HepG2 (cell line): Measurements from ENCODE around the gene SCAPER. TPM values are rescaled to one million over a fixed set of nuclear protein-coding genes. Genes with fewer than 3 reads are reported as not detected.
A peak's percentile ranks its signal among the peaks of the same experiment; 100 is the strongest.

Experiments used
- CC2D1A ChIP-seq: sonication (generic); formaldehyde crosslinking; IDR thresholded peaks from 2 replicates; pipeline ENCODE4 v1.8.1; 2023; ENCODE audit warnings: mild to moderate bottlenecking, missing genetic modification reagents
- GTF2F1 ChIP-seq: fragments of 150-350 bp; IDR thresholded peaks from 2 replicates; pipeline ENCODE4 v1.6.1; 2014; ENCODE audit warnings: low read length
- GZF1 ChIP-seq: sonication (generic); formaldehyde crosslinking; IDR thresholded peaks from 2 replicates; pipeline ENCODE4 v1.5.1; 2020; ENCODE audit warnings: mild to moderate bottlenecking, missing genetic modification reagents
- KDM5B ChIP-seq: sonication (generic); formaldehyde crosslinking; IDR thresholded peaks from 2 replicates; pipeline ENCODE4 v1.4.0; 2020; ENCODE audit warnings: missing genetic modification reagents, mild to moderate bottlenecking, borderline replicate concordance
- KLF15 ChIP-seq: sonication (generic); formaldehyde crosslinking; IDR thresholded peaks from 2 replicates; pipeline ENCODE4 v1.8.1; 2023; ENCODE audit warnings: borderline replicate concordance, mild to moderate bottlenecking, inconsistent platforms, missing genetic modification reagents, mixed read lengths
- NFKB2 ChIP-seq: sonication (generic); formaldehyde crosslinking; IDR thresholded peaks from 2 replicates; pipeline ENCODE4 v1.4.0; 2020; ENCODE audit warnings: missing genetic modification reagents, borderline replicate concordance
- PAX8 ChIP-seq: sonication (generic); formaldehyde crosslinking; IDR thresholded peaks from 2 replicates; pipeline ENCODE4 v1.8.0; 2022; ENCODE audit warnings: mild to moderate bottlenecking, missing genetic modification reagents, borderline replicate concordance
- REPIN1 ChIP-seq: sonication (generic); formaldehyde crosslinking; IDR thresholded peaks from 2 replicates; pipeline ENCODE4 v1.8.0; 2022; ENCODE audit warnings: missing genetic modification reagents, low read depth, mild to moderate bottlenecking, borderline replicate concordance
- RORA ChIP-seq: sonication (generic); formaldehyde crosslinking; IDR thresholded peaks from 2 replicates; pipeline ENCODE4 v1.5.0; 2020; ENCODE audit warnings: mild to moderate bottlenecking, missing genetic modification reagents, moderate library complexity
- SATB2 ChIP-seq: sonication (generic); formaldehyde crosslinking; IDR thresholded peaks from 2 replicates; pipeline ENCODE4 v1.5.0; 2020; ENCODE audit warnings: missing genetic modification reagents
- ZNF225 ChIP-seq: sonication (generic); formaldehyde crosslinking; IDR thresholded peaks from 2 replicates; pipeline ENCODE4 v1.4.0; 2020; ENCODE audit warnings: mild to moderate bottlenecking, missing genetic modification reagents
- ZNF552 ChIP-seq: sonication (generic); formaldehyde crosslinking; IDR thresholded peaks from 2 replicates; pipeline ENCODE4 v1.9.0; 2022; ENCODE audit warnings: missing genetic modification reagents, mild to moderate bottlenecking, borderline replicate concordance
- ZNF672 ChIP-seq: sonication (generic); formaldehyde crosslinking; IDR thresholded peaks from 2 replicates; pipeline ENCODE4 v1.8.1; 2022; ENCODE audit warnings: missing genetic modification reagents
- ZNF749 ChIP-seq: sonication (generic); formaldehyde crosslinking; IDR thresholded peaks from 2 replicates; pipeline ENCODE4 v1.8.0; 2022; ENCODE audit warnings: mild to moderate bottlenecking, missing genetic modification reagents, moderate library complexity, borderline replicate concordance
- ZNF768 ChIP-seq: sonication (generic); formaldehyde crosslinking; IDR thresholded peaks from 2 replicates; pipeline ENCODE4 v1.4.0; 2020; ENCODE audit warnings: missing genetic modification reagents
- ZNF773 ChIP-seq: sonication (generic); formaldehyde crosslinking; IDR thresholded peaks from 2 replicates; pipeline ENCODE4 v1.4.0; 2020; ENCODE audit warnings: missing genetic modification reagents, borderline replicate concordance
- polyA plus RNA-seq, 8 experiments: library from polyadenylated mRNA; depleted of rRNA in 3 of 8; stranded (reverse) in 7 of 8; unstranded in 1 of 8; fragments of >200 nt; fragmentation: Illumina TruSeq in 4 of 8; extraction: Trizol in 4 of 8; gene quantifications; 2 replicates each; pipeline versions ENCODE4 v1.2.1 to v1.2.3, GENCODE V29; 2011 to 2016; ENCODE audit warnings: low read depth in 4 of 8, missing spikeins in 1 of 8, mixed read lengths in 1 of 8; ENCODE audit not compliant: insufficient read depth in 1 of 8
- total RNA-seq, 5 experiments: library from RNA; depleted of rRNA; stranded (reverse); fragments of >200 nt; fragmentation: Illumina TruSeq; extraction: Trizol; gene quantifications; 2 replicates each; pipeline ENCODE4 v1.2.3, GENCODE V29; 2016; ENCODE audit warnings: low read depth in 1 of 5
- TF ChIP-seq, protein P1 (sequence below): sonication (generic); formaldehyde crosslinking; IDR thresholded peaks from 2 replicates; pipeline ENCODE4 v1.8.1; 2023; ENCODE audit warnings: mild to moderate bottlenecking, missing genetic modification reagents
- TF ChIP-seq, protein P2 (sequence below): IDR thresholded peaks from 2 replicates; pipeline ENCODE4 v1.6.1; 2012; ENCODE audit warnings: inconsistent platforms
- TF ChIP-seq, protein P3 (sequence below): sonication (generic); formaldehyde crosslinking; IDR thresholded peaks from 2 replicates; pipeline ENCODE4 v1.5.1; 2020; ENCODE audit warnings: missing genetic modification reagents, mild to moderate bottlenecking, borderline replicate concordance
- TF ChIP-seq, protein P4 (sequence below): sonication (generic); formaldehyde crosslinking; IDR thresholded peaks from 2 replicates; pipeline ENCODE4 v1.8.1; 2022; ENCODE audit warnings: mild to moderate bottlenecking, missing genetic modification reagents
- TF ChIP-seq, protein P5 (sequence below): sonication (generic); formaldehyde crosslinking; IDR thresholded peaks from 2 replicates; pipeline ENCODE4 v1.4.0; 2020; ENCODE audit warnings: missing genetic modification reagents

The SCAPER gene
- total and polyA plus RNA-seq, 2 of the 13 experiments (the other 11 are each of a cell fraction or from before 2014, with no cell fraction given), result 4.3 to 10.5 TPM

DNA sequence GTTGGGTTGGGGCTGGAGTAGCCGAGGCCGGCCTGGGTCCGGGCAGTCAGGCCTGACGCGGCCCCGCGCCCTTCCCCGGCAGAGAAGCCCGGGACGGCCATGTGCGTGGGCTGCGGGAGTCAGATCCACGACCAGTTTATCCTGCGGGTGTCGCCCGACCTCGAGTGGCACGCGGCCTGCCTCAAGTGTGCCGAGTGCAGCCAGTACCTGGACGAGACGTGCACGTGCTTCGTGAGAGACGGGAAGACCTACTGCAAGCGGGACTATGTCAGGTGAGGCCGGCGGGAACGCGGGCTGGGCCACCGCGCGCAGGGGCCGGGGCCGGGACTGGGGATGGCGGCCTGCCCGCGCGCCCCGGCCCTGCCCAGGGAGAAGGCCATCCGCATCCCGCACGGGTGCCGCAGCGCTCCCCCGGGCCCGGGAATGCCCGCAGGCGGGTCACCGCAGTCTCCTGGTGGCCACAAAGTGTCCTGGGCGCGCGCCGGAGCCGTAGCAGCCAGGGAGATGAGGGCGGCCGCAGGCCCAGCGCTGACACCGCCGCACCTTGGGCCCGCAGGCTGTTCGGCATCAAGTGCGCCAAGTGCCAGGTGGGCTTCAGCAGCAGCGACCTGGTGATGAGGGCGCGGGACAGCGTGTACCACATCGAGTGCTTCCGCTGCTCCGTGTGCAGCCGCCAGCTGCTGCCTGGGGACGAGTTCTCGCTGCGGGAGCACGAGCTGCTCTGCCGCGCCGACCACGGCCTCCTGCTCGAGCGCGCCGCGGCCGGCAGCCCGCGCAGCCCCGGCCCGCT is 567.2 kb downstream of the SCAPER start (continued):
- TF ChIP-seq REPIN1 (CRISPR knock-in tag) (peak; percentile 89), ZNF672 (0 out of 2 replicates have a peak, but pooled peaks have one; percentile 4), NFKB2 (CRISPR knock-in tag) (peak; percentile 88; the same call in 1 of the 2 replicates), KLF15 (no peak), ZNF749 (peak; percentile 55; the same call in 1 of the 2 replicates), KDM5B (CRISPR knock-in tag) (peak; percentile 93), ZNF768 (CRISPR knock-in tag) (peak; percentile 52), GTF2F1 (no peak), ZNF225 (no peak; the same call in 1 of the 2 replicates), ZNF773 (CRISPR knock-in tag) (peak; percentile 38; the same call in 1 of the 2 replicates), CC2D1A (no peak), SATB2 (CRISPR knock-in tag) (peak; percentile 89; the same call in 1 of the 2 replicates), GZF1 (0 out of 2 replicates have a peak, but pooled peaks have one; percentile 86), ZNF552 (CRISPR knock-in tag) (0 out of 2 replicates have a peak, but pooled peaks have one; percentile 81), PAX8 (CRISPR knock-in tag) (peak; percentile 69; the same call in 1 of the 2 replicates), RORA (CRISPR knock-in tag) (no peak)
- TF ChIP-seq, protein P1, sequence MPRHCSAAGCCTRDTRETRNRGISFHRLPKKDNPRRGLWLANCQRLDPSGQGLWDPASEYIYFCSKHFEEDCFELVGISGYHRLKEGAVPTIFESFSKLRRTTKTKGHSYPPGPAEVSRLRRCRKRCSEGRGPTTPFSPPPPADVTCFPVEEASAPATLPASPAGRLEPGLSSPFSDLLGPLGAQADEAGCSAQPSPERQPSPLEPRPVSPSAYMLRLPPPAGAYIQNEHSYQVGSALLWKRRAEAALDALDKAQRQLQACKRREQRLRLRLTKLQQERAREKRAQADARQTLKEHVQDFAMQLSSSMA (CRISPR knock-in tag), result peak; percentile 79; the same call in 1 of the 2 replicates
- TF ChIP-seq, protein P2, sequence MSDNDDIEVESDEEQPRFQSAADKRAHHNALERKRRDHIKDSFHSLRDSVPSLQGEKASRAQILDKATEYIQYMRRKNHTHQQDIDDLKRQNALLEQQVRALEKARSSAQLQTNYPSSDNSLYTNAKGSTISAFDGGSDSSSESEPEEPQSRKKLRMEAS, result peak; percentile 95
- TF ChIP-seq, protein P3, sequence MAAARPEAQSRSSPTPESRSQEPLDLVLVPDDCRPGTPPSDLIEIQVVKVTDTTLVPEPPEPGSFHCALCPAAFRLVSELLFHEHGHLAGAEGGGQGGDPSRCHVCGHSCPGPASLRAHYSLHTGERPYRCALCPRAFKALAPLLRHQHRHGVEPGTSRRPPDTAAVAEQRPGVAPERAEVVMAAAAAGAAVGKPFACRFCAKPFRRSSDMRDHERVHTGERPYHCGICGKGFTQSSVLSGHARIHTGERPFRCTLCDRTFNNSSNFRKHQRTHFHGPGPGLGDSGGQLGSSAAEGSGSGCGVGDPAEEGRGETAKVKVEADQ (CRISPR knock-in tag), result 0 out of 2 replicates have a peak, but pooled peaks have one; percentile 74
- TF ChIP-seq, protein P4, sequence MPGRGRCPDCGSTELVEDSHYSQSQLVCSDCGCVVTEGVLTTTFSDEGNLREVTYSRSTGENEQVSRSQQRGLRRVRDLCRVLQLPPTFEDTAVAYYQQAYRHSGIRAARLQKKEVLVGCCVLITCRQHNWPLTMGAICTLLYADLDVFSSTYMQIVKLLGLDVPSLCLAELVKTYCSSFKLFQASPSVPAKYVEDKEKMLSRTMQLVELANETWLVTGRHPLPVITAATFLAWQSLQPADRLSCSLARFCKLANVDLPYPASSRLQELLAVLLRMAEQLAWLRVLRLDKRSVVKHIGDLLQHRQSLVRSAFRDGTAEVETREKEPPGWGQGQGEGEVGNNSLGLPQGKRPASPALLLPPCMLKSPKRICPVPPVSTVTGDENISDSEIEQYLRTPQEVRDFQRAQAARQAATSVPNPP (CRISPR knock-in tag), result peak; percentile 92
- TF ChIP-seq, protein P5, sequence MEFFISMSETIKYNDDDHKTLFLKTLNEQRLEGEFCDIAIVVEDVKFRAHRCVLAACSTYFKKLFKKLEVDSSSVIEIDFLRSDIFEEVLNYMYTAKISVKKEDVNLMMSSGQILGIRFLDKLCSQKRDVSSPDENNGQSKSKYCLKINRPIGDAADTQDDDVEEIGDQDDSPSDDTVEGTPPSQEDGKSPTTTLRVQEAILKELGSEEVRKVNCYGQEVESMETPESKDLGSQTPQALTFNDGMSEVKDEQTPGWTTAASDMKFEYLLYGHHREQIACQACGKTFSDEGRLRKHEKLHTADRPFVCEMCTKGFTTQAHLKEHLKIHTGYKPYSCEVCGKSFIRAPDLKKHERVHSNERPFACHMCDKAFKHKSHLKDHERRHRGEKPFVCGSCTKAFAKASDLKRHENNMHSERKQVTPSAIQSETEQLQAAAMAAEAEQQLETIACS, result peak; percentile 62
